HCT116 (cell line): ENCODE data around the gene CERS2.

Source experiments
- EZH2 ChIP-seq: fragments of 200-600 bp; sonication (generic); IDR thresholded peaks from 2 replicates; pipeline ENCODE4 v1.6.1; 2017; ENCODE audit warnings: antibody characterized with exemption, mixed run types
- POLR2A ChIP-seq: IDR thresholded peaks from 2 replicates; pipeline ENCODE4 v1.7.0; 2011; ENCODE audit warnings: borderline replicate concordance; ENCODE audit not compliant: insufficient read depth, insufficient read length; ENCODE audit errors: extremely low read depth
- RAD21 ChIP-seq: IDR thresholded peaks from 2 replicates; pipeline ENCODE4 v1.6.1; 2012; ENCODE audit warnings: low read depth, mild to moderate bottlenecking
- TCF7L2 ChIP-seq: IDR thresholded peaks from 2 replicates; pipeline ENCODE4 v1.7.0; 2011; ENCODE audit warnings: borderline replicate concordance, inconsistent platforms; ENCODE audit not compliant: insufficient read depth, insufficient read length; ENCODE audit errors: extremely low read depth
- YY1 ChIP-seq: IDR thresholded peaks from 2 replicates; pipeline ENCODE4 v1.6.1; 2011; ENCODE audit warnings: low read length, low read depth, moderate library complexity, mild to moderate bottlenecking; ENCODE audit not compliant: insufficient replicate concordance; ENCODE audit errors: extremely low read depth
- TF ChIP-seq, protein P1 (sequence below): IDR thresholded peaks from 2 replicates; pipeline ENCODE4 v1.6.1; 2012
- TF ChIP-seq, protein P2 (sequence below): IDR thresholded peaks from 2 replicates; pipeline ENCODE4 v1.6.1; 2011; ENCODE audit warnings: mild to moderate bottlenecking, low read length, moderate library complexity; ENCODE audit not compliant: insufficient replicate concordance; ENCODE audit errors: extremely low read depth
- TF ChIP-seq, protein P3 (sequence below), 3 experiments: fragments of 200-600 bp in 1 of 3; sonication (generic) in 1 of 3; IDR thresholded peaks in 2 of 3; conservative IDR thresholded peaks in 1 of 3; 2 replicates each; pipeline ENCODE4 v1.5.1; 2012 to 2017; ENCODE audit warnings: low read depth in 2 of 3, low read length in 2 of 3, antibody characterized with exemption in 1 of 3, borderline replicate concordance in 1 of 3, control low read depth in 1 of 3, mild to moderate bottlenecking in 1 of 3, mixed read lengths in 1 of 3, mixed run types in 1 of 3, moderate library complexity in 1 of 3; ENCODE audit not compliant: insufficient read depth in 1 of 3

DNA sequence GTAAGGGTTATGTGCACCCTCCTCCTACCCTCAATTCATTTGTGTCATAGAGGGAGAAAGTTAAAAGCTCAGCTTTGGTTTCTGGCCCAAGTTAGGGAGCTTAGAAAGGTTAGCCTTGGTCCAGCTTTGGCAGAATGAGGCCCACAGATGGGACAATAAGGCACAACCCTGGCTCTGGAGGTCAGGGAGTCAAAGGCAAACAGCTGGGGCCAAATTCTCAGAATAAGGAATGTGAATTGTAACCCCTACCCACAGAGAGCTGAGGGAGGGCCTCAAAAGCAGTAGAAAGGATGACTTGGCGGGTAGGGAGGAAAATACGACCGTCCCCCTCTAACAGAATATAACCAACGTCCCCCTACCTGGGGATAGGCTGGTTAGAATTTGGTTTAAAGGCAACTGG, 9.0 kb downstream of the CERS2 start:
- TF ChIP-seq, protein P1, sequence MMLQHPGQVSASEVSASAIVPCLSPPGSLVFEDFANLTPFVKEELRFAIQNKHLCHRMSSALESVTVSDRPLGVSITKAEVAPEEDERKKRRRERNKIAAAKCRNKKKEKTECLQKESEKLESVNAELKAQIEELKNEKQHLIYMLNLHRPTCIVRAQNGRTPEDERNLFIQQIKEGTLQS: no peak
- TF ChIP-seq POLR2A (no peak), EZH2 (no peak), YY1 (no peak), TCF7L2 (no peak), RAD21 (no peak)
- TF ChIP-seq, protein P2, sequence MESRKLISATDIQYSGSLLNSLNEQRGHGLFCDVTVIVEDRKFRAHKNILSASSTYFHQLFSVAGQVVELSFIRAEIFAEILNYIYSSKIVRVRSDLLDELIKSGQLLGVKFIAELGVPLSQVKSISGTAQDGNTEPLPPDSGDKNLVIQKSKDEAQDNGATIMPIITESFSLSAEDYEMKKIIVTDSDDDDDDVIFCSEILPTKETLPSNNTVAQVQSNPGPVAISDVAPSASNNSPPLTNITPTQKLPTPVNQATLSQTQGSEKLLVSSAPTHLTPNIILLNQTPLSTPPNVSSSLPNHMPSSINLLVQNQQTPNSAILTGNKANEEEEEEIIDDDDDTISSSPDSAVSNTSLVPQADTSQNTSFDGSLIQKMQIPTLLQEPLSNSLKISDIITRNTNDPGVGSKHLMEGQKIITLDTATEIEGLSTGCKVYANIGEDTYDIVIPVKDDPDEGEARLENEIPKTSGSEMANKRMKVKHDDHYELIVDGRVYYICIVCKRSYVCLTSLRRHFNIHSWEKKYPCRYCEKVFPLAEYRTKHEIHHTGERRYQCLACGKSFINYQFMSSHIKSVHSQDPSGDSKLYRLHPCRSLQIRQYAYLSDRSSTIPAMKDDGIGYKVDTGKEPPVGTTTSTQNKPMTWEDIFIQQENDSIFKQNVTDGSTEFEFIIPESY: no peak
- TF ChIP-seq, protein P3, sequence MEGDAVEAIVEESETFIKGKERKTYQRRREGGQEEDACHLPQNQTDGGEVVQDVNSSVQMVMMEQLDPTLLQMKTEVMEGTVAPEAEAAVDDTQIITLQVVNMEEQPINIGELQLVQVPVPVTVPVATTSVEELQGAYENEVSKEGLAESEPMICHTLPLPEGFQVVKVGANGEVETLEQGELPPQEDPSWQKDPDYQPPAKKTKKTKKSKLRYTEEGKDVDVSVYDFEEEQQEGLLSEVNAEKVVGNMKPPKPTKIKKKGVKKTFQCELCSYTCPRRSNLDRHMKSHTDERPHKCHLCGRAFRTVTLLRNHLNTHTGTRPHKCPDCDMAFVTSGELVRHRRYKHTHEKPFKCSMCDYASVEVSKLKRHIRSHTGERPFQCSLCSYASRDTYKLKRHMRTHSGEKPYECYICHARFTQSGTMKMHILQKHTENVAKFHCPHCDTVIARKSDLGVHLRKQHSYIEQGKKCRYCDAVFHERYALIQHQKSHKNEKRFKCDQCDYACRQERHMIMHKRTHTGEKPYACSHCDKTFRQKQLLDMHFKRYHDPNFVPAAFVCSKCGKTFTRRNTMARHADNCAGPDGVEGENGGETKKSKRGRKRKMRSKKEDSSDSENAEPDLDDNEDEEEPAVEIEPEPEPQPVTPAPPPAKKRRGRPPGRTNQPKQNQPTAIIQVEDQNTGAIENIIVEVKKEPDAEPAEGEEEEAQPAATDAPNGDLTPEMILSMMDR (IDR thresholded peaks at IDR 0.05 in 2 of 3, conservative IDR thresholded peaks at IDR 0.05 in 1 of 3; ENCODE audit: borderline replicate concordance in 1 of 3, insufficient read depth in 1 of 3, low read depth in 2 of 3, low read length in 2 of 3): no peak
